ENCODE results near the gene PPFIA3. TPM values are rescaled to one million over a fixed set of nuclear protein-coding genes. Genes with fewer than 3 reads are reported as not detected.
"Not testable (repeated sequence)": the region's sequence is repeated elsewhere in the genome, so short reads cannot be mapped to it uniquely, and the experiment has no call there.

The PPFIA3 gene
- total RNA-seq, 1 donor: 1.1 TPM

GRCh38 chr19:49120325-49120683, 960 bp downstream of the PPFIA3 start:
- H3K4me1 ChIP-seq (ENCODE audit: insufficient read depth, low read length): peaks cover 10% of the 10 kb centered on the region
- no peaks in the 10 kb centered on the region for H3K9me3 ChIP-seq (ENCODE audit: low read depth, low read length)
- no peak overlapping the region for H3K4me2 ChIP-seq (ENCODE audit: insufficient read depth, low read length)
- no peaks in the 10 kb centered on the region for H3K36me3 ChIP-seq (ENCODE audit: insufficient read depth, low read length)
- peak; percentile 58 for DNase-seq (ENCODE audit: insufficient read length, low spot score, missing footprints)
- H3K79me2 ChIP-seq (ENCODE audit: insufficient read depth, low read length): no peaks in the 10 kb centered on the region
- no peaks in the 10 kb centered on the region for H4K20me1 ChIP-seq (ENCODE audit: insufficient read depth, low read length)
- no peak overlapping the region for H3K4me3 ChIP-seq (ENCODE audit: insufficient read depth, low read length)
- no peak overlapping the region for H2AFZ ChIP-seq (ENCODE audit: low read length)
- no peak overlapping the region for H3K27ac ChIP-seq (ENCODE audit: low read depth, low read length)
- peaks cover 11% of the 10 kb centered on the region for H3K27me3 ChIP-seq (ENCODE audit: insufficient read depth, low read length)
- TF ChIP-seq CTCF (IDR thresholded peaks at IDR 0.05; ENCODE audit: extremely low read depth, low read depth, low read length): no peak

- peaks cover 10% of the 10 kb centered on the region for H3K4me1 ChIP-seq (ENCODE audit: insufficient read depth, low read length)
- H3K27me3 ChIP-seq (ENCODE audit: insufficient read depth, low read length): peaks cover 11% of the 10 kb centered on the region
- DNase-seq (ENCODE audit: insufficient read length, low spot score, missing footprints): peak; percentile 53
- no peak overlapping the region for H3K27ac ChIP-seq (ENCODE audit: low read depth, low read length)
- no peak overlapping the region for H3K4me3 ChIP-seq (ENCODE audit: insufficient read depth, low read length)
- no peaks in the 10 kb centered on the region for H3K79me2 ChIP-seq (ENCODE audit: insufficient read depth, low read length)
- no peak overlapping the region for H3K4me2 ChIP-seq (ENCODE audit: insufficient read depth, low read length)
- no peak overlapping the region for H2AFZ ChIP-seq (ENCODE audit: low read length)
- no peaks in the 10 kb centered on the region for H4K20me1 ChIP-seq (ENCODE audit: insufficient read depth, low read length)
- no peaks in the 10 kb centered on the region for H3K9me3 ChIP-seq (ENCODE audit: low read depth, low read length)
- no peak for TF ChIP-seq CTCF (IDR thresholded peaks at IDR 0.05; ENCODE audit: extremely low read depth, low read depth, low read length)
- H3K36me3 ChIP-seq (ENCODE audit: insufficient read depth, low read length): no peaks in the 10 kb centered on the region
Observed at GRCh38 chr19:49120868-49121267, 1.5 kb downstream of the PPFIA3 start.

GRCh38 chr19:49121841-49122240, 2.5 kb downstream of the PPFIA3 start:
- H3K79me2 ChIP-seq (ENCODE audit: insufficient read depth, low read length); H4K20me1 ChIP-seq (ENCODE audit: insufficient read depth, low read length); H3K27ac ChIP-seq (ENCODE audit: low read depth, low read length); H3K4me3 ChIP-seq (ENCODE audit: insufficient read depth, low read length); H2AFZ ChIP-seq (ENCODE audit: low read length); H3K9me3 ChIP-seq (ENCODE audit: low read depth, low read length); H3K36me3 ChIP-seq (ENCODE audit: insufficient read depth, low read length); H3K4me2 ChIP-seq (ENCODE audit: insufficient read depth, low read length): not testable (repeated sequence)
- peaks cover 10% of the 10 kb centered on the region for H3K4me1 ChIP-seq (ENCODE audit: insufficient read depth, low read length)
- peaks cover 11% of the 10 kb centered on the region for H3K27me3 ChIP-seq (ENCODE audit: insufficient read depth, low read length)
- DNase-seq (ENCODE audit: insufficient read length, low spot score, missing footprints): peak; percentile 15

- DNase-seq (ENCODE audit: insufficient read length, low spot score, missing footprints); H3K9me3 ChIP-seq (ENCODE audit: low read depth, low read length): not testable (repeated sequence)
Observed at GRCh38 chr19:49123285-49123684, 3.9 kb downstream of the PPFIA3 start.

GRCh38 chr19:49125025-49125731, 5.8 kb downstream of the PPFIA3 start:
- Histone ChIP-seq H3K27me3 (ENCODE audit: insufficient read depth, low read length) (peaks cover 10% of the 10 kb centered on the region), H4K20me1 (ENCODE audit: insufficient read depth, low read length) (no peaks in the 10 kb centered on the region), H2AFZ (ENCODE audit: low read length) (no peak overlapping the region), H3K4me2 (ENCODE audit: insufficient read depth, low read length) (no peak overlapping the region), H3K4me1 (ENCODE audit: insufficient read depth, low read length) (peaks cover 4% of the 10 kb centered on the region), H3K4me3 (ENCODE audit: insufficient read depth, low read length) (no peak overlapping the region), H3K79me2 (ENCODE audit: insufficient read depth, low read length) (no peaks in the 10 kb centered on the region), H3K27ac (ENCODE audit: low read depth, low read length) (no peak overlapping the region), H3K9me3 (ENCODE audit: low read depth, low read length) (no peaks in the 10 kb centered on the region), H3K36me3 (ENCODE audit: insufficient read depth, low read length) (no peaks in the 10 kb centered on the region)
- TF ChIP-seq CTCF (IDR thresholded peaks at IDR 0.05; ENCODE audit: extremely low read depth, low read depth, low read length): no peak
- DNase-seq (ENCODE audit: insufficient read length, low spot score, missing footprints): peak; percentile 66

More at GRCh38 chr19:49123285-49123684, 3.9 kb downstream of the PPFIA3 start:
- H3K4me3 ChIP-seq (ENCODE audit: insufficient read depth, low read length); H3K27ac ChIP-seq (ENCODE audit: low read depth, low read length); H3K36me3 ChIP-seq (ENCODE audit: insufficient read depth, low read length); H3K79me2 ChIP-seq (ENCODE audit: insufficient read depth, low read length); H3K4me2 ChIP-seq (ENCODE audit: insufficient read depth, low read length); H4K20me1 ChIP-seq (ENCODE audit: insufficient read depth, low read length); H2AFZ ChIP-seq (ENCODE audit: low read length): not testable (repeated sequence)
- peaks cover 11% of the 10 kb centered on the region for H3K27me3 ChIP-seq (ENCODE audit: insufficient read depth, low read length)
- peaks cover 10% of the 10 kb centered on the region for H3K4me1 ChIP-seq (ENCODE audit: insufficient read depth, low read length)

All from osteoblast (primary cell).